ENCODE results near the gene HPSE. TPM values are rescaled to one million over a fixed set of nuclear protein-coding genes. Genes with fewer than 3 reads are reported as not detected.
"Not testable (repeated sequence)": the region's sequence is repeated elsewhere in the genome, so short reads cannot be mapped to it uniquely, and the experiment has no call there.

The HPSE gene
- total RNA-seq, 2 donors from 2014 or later: 0.82 to 1.5 TPM

GRCh38 chr4:83328521-83329187, 6.0 kb downstream of the HPSE start:
- no peak for DNase-seq (ENCODE audit: low spot score)
- H3K27me3 ChIP-seq (replicated peaks; ENCODE audit: insufficient read depth): no peaks in the 10 kb centered on the region
- H3K4me3 ChIP-seq: no peak overlapping the region
- no peaks in the 10 kb centered on the region for H3K36me3 ChIP-seq
- TF ChIP-seq POLR2A (IDR thresholded peaks at IDR 0.05) (no peak), POLR2AphosphoS5 (IDR thresholded peaks at IDR 0.05) (no peak), CTCF (IDR thresholded peaks at IDR 0.05) (no peak)
- 47% methylated on average over 7 of the region's 7 CpGs for WGBS
- intact Hi-C loops (cut with DNase I): no loop called here
- no peaks in the 10 kb centered on the region for H3K4me1 ChIP-seq (replicated peaks)
- no peaks in the 10 kb centered on the region for H3K9me3 ChIP-seq
- no peak overlapping the region for H3K27ac ChIP-seq

- no peak for DNase-seq (ENCODE audit: low spot score)
- 91% methylated on average over 8 of the region's 8 CpGs for WGBS
- Histone ChIP-seq H3K4me3 (no peak overlapping the region), H3K4me1 (replicated peaks) (no peaks in the 10 kb centered on the region), H3K9me3 (no peaks in the 10 kb centered on the region), H3K36me3 (no peaks in the 10 kb centered on the region), H3K27ac (no peak overlapping the region), H3K27me3 (replicated peaks; ENCODE audit: insufficient read depth) (no peaks in the 10 kb centered on the region)
- TF ChIP-seq CTCF (IDR thresholded peaks at IDR 0.05): no peak
- no peak for TF ChIP-seq POLR2A (IDR thresholded peaks at IDR 0.05)
- no peak for TF ChIP-seq POLR2AphosphoS5 (IDR thresholded peaks at IDR 0.05)
- intact Hi-C loops (cut with DNase I): no loop called here
These were observed 8.1 kb downstream of the HPSE start for GRCh38 chr4:83326546-83326945.

GRCh38 chr4:83325306-83325705, 9.3 kb downstream of the HPSE start:
- 60% methylated on average over 4 of the region's 4 CpGs for WGBS
- H3K27ac ChIP-seq; H3K9me3 ChIP-seq; H3K36me3 ChIP-seq; H3K27me3 ChIP-seq (replicated peaks; ENCODE audit: insufficient read depth); H3K4me3 ChIP-seq; intact Hi-C loops (cut with DNase I); DNase-seq (ENCODE audit: low spot score); H3K4me1 ChIP-seq (replicated peaks): not testable (repeated sequence)

GRCh38 chr4:83323136-83323535, 11.5 kb downstream of the HPSE start:
- 85% methylated on average over 3 of the region's 3 CpGs for WGBS
- no peaks in the 10 kb centered on the region for H3K27me3 ChIP-seq (replicated peaks; ENCODE audit: insufficient read depth)
- no peak overlapping the region for H3K27ac ChIP-seq
- no peaks in the 10 kb centered on the region for H3K9me3 ChIP-seq
- no peak overlapping the region for H3K4me3 ChIP-seq
- no peaks in the 10 kb centered on the region for H3K36me3 ChIP-seq
- intact Hi-C loops (cut with DNase I): no loop called here
- TF ChIP-seq POLR2AphosphoS5 (IDR thresholded peaks at IDR 0.05): no peak
- no peak for TF ChIP-seq POLR2A (IDR thresholded peaks at IDR 0.05)
- TF ChIP-seq CTCF (IDR thresholded peaks at IDR 0.05): no peak
- no peak for DNase-seq (ENCODE audit: low spot score)
- H3K4me1 ChIP-seq (replicated peaks): no peaks in the 10 kb centered on the region

GRCh38 chr4:83320548-83320947, 14.1 kb downstream of the HPSE start:
- Histone ChIP-seq H3K4me3 (no peak overlapping the region), H3K9me3 (no peaks in the 10 kb centered on the region), H3K27me3 (replicated peaks; ENCODE audit: insufficient read depth) (no peaks in the 10 kb centered on the region), H3K36me3 (no peaks in the 10 kb centered on the region), H3K27ac (no peak overlapping the region), H3K4me1 (replicated peaks) (no peaks in the 10 kb centered on the region)
- DNase-seq (ENCODE audit: low spot score): no peak
- TF ChIP-seq POLR2A (IDR thresholded peaks at IDR 0.05) (no peak), POLR2AphosphoS5 (IDR thresholded peaks at IDR 0.05) (no peak), CTCF (IDR thresholded peaks at IDR 0.05) (no peak)
- 81% methylated on average over 5 of the region's 5 CpGs for WGBS
- intact Hi-C loops (cut with DNase I): no loop called here
